Stimulated activated CD4-positive, alpha-beta T cell treated with anti-CD3 and anti-CD28 coated beads, Interleukin-1b, Interleukin-23, amount 100 ng/mL, for 24 hours (primary cell): ENCODE measurements around the gene SLC25A2.
"Not testable (repeated sequence)": the region's sequence is repeated elsewhere in the genome, so short reads cannot be mapped to it uniquely, and the experiment has no call there.

Experiments
- DNase-seq, 4 experiments: peaks; one replicate each; pipeline ENCODE4 v3.0.0-alpha.2; 2020; ENCODE audit warnings: low read depth in 4 of 4, low spot score in 1 of 4

SLC25A2 gene

GRCh38 chr5:141303756-141304155 is at the start of gene SLC25A2:
SLC25A2 (minus strand) TSS chr5:141304049; CDS start chr5:141303865, 184 bp downstream.
- no peak for DNase-seq

GRCh38 chr5:141351591-141351990 is 47.7 kb upstream of the SLC25A2 start:
- DNase-seq, result no peak

- DNase-seq, result no peak
Measured at GRCh38 chr5:141349917-141350619, 46.2 kb upstream of the SLC25A2 start, which contains the start of gene PCDHGB1. PCDHGB1 (plus strand) TSS chr5:141350099; CDS start chr5:141350261, 162 bp downstream.

DNA sequence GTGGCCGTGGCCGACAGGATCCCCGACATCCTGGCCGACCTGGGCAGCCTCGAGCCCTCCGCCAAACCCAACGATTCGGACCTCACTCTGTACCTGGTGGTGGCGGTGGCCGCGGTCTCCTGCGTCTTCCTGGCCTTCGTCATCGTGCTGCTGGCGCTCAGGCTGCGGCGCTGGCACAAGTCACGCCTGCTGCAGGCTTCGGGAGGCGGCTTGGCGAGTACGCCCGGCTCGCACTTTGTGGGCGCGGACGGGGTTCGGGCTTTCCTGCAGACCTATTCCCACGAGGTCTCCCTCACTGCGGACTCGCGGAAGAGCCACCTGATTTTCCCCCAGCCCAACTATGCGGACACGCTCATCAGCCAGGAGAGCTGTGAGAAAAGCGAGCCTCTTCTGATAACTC is 42.2 kb upstream of the SLC25A2 start:
- not testable (repeated sequence) for DNase-seq

GRCh38 chr5:141345327-141345726 is 41.5 kb upstream of the SLC25A2 start:
- no peak for DNase-seq

DNA sequence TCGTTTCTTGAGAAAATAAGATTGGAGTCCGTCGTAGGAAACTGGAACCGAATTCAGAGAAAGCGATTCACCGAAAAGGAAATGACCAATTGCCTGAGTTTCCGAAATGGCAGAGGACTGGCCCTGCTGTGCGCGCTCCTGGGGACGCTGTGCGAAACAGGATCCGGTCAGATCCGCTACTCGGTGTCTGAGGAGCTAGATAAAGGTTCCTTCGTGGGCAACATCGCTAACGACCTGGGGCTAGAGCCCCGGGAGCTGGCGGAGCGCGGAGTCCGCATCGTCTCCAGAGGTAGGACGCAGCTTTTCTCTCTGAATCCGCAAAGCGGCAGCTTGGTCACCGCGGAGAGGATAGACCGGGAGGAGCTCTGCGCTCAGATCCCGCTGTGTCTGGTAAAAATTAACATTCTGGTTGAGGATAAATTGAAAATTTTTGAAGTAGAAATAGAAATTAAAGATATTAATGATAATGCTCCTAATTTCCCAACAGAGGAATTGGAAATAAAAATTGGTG is 40.2 kb upstream of the SLC25A2 start:
- DNase-seq, result no peak

DNA sequence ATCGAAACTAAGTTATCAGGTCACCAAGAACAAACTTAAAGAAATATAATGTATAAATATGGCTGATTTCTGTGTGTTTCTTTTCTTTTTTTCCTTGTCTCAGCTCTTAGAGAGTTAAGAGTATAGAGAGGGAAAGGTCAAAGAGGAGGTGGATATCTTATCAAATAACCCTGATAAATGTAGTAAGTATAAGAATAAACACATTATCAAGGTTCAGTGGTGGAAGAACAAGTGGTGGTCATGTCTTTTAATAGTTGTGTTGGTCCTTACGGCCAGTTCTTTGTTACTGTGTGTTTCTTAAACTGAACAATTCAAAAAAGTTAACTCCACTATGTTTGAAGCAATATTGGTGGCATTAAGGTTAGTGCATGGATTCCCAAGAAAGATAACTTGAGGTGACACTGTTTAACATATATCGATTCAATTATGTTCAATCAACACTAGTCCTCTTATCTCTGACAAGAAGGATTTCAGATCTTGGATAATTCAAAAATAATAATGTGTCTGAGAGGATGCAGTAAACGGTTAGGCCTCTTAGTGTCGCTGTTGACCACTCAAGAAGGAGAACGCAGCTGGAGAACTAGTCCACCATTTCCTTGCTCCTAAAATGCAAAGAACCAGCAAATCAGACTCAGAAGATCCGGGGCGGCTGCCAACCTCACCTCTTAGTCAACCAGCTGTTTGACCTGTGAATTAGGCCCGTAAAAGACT is 39.5 kb upstream of the SLC25A2 start, which contains the start of gene PCDHGA3:
Gene PCDHGA3 (plus strand): TSS at position 588 of the 711 bp plus-strand sequence. CDS start 205 bp downstream, outside the sequence.
- DNase-seq, result no peak

GRCh38 chr5:141342773-141343172 is 38.9 kb upstream of the SLC25A2 start:
- DNase-seq, result no peak

DNA sequence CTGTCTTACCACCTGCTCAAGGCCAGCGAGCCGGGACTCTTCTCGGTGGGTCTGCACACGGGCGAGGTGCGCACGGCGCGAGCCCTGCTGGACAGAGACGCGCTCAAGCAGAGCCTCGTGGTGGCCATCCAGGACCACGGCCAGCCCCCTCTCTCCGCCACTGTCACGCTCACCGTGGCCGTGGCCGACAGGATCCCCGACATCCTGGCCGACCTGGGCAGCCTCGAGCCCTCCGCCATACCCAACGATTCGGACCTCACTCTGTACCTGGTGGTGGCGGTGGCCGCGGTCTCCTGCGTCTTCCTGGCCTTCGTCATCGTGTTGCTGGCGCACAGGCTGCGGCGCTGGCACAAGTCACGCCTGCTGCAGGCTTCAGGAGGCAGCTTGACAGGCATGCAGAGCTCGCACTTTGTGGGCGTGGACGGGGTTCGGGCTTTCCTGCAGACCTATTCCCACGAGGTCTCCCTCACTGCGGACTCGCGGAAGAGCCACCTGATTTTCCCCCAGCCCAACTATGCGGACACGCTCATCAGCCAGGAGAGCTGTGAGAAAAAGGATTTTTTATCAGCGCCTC is 37.0 kb upstream of the SLC25A2 start:
- not testable (repeated sequence) for DNase-seq

GRCh38 chr5:141338538-141339306 is 34.9 kb upstream of the SLC25A2 start, which contains the start of gene PCDHGA2:
PCDHGA2 (plus strand) TSS chr5:141338760.
- no peak for DNase-seq

- not testable (repeated sequence) for DNase-seq
Measured at GRCh38 chr5:141332571-141332970, 28.7 kb upstream of the SLC25A2 start.

DNA sequence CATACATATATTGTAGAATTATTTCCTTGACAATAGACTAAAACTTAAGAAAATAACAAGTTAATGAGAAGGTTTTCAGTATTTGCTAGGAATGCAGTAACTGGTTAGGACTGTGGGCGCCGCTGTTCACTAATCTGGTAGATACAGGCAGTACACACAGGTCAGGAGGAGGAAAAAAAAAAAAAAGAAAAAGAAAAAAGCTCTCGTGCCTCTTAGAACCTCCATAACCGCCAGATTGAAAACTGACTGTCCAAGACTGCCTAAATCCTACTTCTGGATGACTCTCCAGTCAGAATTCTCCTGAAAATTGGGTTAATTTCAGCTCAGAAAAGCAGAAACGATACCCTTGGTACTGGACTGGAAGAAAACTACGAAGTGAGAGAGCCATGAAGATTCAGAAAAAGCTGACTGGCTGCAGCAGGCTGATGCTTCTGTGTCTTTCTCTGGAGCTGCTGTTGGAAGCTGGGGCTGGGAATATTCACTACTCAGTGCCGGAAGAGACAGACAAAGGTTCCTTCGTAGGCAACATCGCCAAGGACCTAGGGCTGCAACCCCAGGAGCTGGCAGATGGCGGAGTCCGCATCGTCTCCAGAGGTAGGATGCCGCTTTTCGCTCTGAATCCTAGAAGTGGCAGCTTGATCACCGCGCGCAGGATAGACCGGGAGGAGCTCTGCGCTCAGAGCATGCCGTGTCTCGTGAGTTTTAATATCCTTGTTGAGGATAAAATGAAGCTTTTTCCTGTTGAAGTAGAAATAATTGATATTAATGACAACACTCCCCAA is 26.6 kb upstream of the SLC25A2 start, which contains the start of gene PCDHGA1:
Gene PCDHGA1 (plus strand): TSS at position 216 of the 782 bp plus-strand sequence.
- no peak for DNase-seq

DNA sequence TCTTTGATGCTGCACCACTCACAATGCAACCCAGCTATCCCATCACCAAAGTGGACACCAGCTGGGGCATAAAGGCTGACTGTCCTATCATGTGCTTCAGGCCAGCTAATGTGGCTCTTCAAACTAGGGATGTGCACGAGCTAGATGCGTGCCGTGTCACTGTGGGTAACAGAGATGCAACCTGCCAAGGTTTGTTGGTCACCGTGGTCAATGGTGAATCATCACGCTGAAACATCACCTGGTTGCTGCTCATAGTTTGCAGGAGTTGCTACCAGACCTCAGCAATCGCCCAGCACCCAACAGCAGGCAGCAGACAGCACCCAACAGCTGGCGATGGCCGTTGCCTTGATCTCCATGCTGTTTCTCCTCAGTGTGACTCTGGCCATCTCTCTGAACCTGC is 24.4 kb upstream of the SLC25A2 start:
- DNase-seq, result no peak

- peak; percentile 13 to 53 (median 37) for DNase-seq
Measured at GRCh38 chr5:141326088-141326854, 22.4 kb upstream of the SLC25A2 start.

DNA sequence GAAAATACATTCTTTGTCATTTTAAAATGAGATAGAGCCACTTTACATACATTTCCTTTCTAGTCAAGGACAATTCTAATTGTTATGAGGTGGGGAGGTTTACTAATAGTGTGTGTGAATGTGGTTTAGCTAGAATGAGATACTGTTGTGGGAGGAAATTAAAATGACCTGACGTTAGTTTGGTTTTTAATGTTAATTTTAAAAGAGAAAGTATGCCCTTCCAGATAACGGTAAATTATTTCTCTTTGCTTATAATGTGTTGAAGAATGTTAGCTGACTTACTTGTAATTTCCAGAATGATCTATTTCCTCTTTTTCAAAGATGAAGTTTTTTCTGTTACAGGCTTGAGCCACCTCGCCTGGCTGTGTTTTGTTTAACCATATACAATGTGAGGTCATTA is 18.4 kb upstream of the SLC25A2 start:
- DNase-seq, result no peak

DNA sequence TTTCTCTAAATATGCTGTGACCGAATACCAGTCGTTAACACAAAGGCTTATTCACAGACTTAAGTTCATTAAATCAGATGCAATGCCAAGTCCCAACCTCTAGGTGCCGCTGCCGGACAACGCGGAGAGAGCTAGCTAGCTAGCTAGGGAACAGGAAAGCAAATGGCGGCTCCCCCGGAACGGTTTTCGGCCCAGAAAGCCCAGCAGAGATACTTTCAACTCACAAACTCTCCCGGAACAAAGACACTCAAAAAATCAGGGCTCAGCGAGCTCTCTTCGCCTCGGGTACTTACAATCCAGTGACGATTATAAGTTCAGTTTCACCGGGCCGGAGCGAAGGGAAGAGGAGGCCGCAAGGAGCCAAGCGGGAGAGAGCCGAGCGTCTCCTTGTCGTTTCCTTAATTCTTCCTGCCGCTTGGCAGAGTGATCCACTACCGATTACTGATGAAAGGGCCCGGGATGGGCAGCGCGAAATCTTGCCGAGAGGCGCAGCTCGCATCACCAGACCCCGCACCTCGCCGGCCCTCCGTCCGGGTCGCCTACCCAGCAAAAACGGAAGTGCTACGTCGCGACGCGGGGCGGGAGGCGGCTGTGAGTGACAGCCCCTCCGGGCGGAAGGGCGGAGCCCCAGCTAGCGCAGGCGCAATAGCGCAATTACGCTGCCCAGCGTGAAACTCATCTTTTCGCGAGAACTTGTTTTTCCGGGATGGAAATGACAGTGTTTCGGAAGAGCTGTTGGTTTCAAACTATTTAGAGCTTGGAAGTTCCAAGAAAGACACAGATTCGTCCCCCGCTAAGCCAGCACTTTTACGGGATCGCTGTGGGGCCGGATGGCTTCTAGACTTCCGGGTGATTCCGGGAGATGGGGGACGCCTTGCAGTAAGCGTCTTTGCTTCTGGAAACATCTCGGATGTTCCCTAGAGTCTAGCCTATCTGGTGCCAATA is 16.6 kb upstream of the SLC25A2 start, which contains the start of gene TAF7:
Gene TAF7 (minus strand): TSS at position 560 of the 945 bp plus-strand sequence. CDS start 740 bp downstream, outside the sequence.
- DNase-seq, result peak; percentile 79 to 90 (median 84)

- DNase-seq, result no peak
Measured at GRCh38 chr5:141319699-141320098, 15.8 kb upstream of the SLC25A2 start.

GRCh38 chr5:141319202-141319601 is 15.4 kb upstream of the SLC25A2 start:
- no peak for DNase-seq
